Hematopoietic multipotent progenitor cell treated with erythropoietin and hydrocortisone succinate and interleukin-3 and kit ligand, for 6 days (in vitro differentiated cells): ENCODE results near the gene CALR3.
"Not testable (repeated sequence)": the region's sequence is repeated elsewhere in the genome, so short reads cannot be mapped to it uniquely, and the experiment has no call there.

Source experiments
- DNase-seq: peaks from one replicate; pipeline ENCODE4 v3.0.0-alpha.2; 2015

The CALR3 gene

DNA sequence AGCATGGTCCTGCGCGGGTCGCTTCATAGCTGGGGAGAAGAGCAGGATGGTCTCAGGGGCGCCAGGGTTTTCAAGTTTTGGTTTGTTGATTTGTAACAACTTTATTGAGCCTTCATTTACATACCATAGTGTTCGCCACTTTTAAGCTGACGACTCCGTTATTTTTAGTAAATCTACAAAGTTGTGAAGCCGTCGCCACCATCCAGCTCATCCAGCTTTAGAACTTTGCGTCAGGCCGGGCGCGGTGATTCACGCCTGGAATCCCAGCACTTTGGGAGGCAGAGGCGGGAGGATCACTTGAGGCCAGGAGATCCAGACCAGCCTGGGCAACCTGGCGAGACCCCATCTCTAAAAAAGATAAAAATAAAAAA lies 631 bp upstream of the CALR3 start:
- DNase-seq = no peak

DNA sequence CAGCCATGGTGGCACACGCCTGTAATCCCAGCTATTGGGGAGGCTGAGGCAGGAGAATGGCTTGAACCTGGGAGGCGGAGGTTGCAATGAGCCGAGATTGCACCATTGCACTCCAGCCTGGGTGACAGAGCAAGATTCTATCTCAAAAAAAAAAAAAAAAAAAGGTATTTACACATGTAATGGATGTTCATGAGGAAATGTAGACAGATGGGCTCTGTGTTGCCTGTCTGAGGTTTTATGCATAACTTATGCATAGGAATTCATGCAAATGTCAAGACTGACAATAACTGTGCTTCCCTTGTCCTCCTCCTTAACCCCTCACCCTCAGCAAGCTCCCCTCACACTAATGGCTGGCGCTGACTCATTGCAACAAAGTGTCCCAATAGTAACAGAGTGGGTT lies 9.5 kb downstream of the CALR3 start:
- peak; percentile 32 for DNase-seq

DNA sequence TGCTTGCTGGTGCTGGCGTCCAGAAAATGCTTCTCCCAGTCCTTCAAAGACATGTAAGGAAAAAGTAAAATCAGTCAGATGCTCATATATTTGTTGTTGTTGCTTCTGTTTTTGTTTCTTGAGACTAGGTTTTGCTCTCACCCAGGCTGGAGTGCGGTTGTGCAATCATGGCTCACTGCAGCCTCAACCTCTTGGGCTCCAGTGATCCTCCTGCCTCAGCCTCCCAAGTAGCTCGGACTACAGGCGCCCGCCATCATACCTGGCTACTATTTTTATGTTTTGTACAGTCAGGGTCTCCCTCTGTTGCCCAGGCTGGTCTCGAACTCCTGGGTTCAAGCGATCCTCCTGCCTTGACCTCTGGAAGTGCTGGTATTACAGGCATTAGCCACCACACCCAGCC lies 13.2 kb downstream of the CALR3 start:
- DNase-seq = no peak

DNA sequence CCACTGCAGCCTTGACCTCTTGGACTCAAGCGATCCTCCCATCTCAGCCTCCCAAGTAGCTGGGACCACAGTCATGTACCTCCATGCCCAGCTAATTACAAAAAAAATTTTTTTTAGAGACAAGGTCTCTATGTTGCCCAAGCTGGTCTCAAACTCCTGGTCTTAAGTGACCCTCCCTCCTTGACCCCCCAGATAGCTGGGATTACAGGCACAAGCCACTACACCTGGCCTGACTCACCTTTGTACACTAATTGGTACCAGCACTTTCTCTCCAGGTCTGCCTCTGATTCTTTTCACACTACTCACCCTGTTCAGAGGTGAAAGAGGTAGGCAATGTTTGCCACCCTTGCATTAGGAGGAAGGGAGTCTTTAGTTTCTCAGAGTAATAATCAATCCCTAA lies 18.7 kb downstream of the CALR3 start:
- DNase-seq = no peak

- DNase-seq = peak; percentile 60
Observed at GRCh38 chr19:16476401-16476800, 19.6 kb downstream of the CALR3 start.

- peak; percentile 59 for DNase-seq
Observed at GRCh38 chr19:16473875-16474392, 22.0 kb downstream of the CALR3 start.

- no peak for DNase-seq
Observed at GRCh38 chr19:16472992-16473391, 23.0 kb downstream of the CALR3 start.

DNA sequence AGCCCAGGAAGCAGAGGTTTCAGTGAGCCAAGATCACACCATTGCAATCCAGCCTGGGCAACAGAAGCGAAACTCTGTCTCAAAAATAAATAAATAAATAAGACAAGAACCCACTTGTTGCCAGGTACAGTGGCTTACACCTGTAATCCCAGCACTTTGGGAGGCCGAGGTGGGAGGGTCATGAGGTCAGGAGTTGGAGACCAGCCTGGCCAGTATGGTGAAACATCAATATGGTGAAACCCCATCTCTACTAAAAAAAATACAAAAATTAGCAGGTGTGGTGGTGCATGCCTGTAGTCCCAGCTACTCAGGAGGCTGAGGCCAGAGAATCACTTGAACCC lies 23.4 kb downstream of the CALR3 start:
- not testable (repeated sequence) for DNase-seq

DNA sequence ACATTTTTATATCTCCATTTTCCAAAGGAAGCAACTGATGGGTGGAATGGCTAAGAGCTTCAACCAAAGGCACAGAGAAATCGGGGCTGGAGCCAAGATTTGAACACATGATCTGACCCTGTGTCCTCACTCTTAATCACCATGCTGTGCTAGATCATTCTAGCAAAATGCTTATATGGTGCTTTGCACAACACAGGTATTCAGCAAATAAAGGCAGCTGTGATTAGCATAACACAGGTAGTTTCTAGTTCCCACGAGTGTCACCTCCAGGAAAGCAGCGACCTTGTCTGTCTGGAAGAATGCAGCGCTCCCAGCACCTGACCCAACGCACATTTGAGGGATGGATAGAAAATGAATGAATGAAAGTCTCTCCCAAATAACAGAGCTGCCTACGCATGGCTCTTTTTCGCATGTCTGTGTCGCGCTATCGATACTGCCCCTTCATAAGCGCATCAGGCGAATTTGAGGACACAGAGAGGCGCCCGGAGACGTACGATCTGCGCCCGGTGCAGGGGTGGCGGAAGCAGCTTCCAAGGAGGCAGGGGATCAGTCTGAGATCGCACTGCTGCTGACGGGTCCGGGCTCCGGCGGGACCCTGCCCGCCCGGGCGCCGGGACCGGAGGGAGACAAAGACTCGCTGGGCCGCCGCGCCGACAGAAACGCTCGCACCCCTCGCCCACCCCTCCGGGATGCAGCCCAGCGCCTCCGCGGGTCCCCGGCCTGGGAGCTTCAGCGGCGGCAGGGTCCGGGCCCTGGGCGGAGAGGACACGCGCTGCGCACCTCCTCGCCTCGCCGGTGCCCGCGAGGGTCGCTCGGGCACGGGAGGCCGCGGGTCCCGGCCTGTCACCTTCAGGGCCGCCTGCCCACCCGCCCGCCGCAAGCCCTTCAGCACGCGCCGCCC lies 24.8 kb downstream of the CALR3 start:
- peak; percentile 68 for DNase-seq

- DNase-seq = no peak
Observed at GRCh38 chr19:16470541-16470910, 25.4 kb downstream of the CALR3 start.

- DNase-seq = no peak
Observed at GRCh38 chr19:16467581-16467980, 28.4 kb downstream of the CALR3 start.

GRCh38 chr19:16466802-16467427 lies 29.1 kb downstream of the CALR3 start:
- DNase-seq = not testable (repeated sequence)

- DNase-seq = no peak
Observed at GRCh38 chr19:16465239-16465638, 30.7 kb downstream of the CALR3 start.

GRCh38 chr19:16463991-16464575 lies 31.9 kb downstream of the CALR3 start:
- peak; percentile 71 for DNase-seq

- DNase-seq = no peak
Observed at GRCh38 chr19:16463341-16463990, 32.5 kb downstream of the CALR3 start.

DNA sequence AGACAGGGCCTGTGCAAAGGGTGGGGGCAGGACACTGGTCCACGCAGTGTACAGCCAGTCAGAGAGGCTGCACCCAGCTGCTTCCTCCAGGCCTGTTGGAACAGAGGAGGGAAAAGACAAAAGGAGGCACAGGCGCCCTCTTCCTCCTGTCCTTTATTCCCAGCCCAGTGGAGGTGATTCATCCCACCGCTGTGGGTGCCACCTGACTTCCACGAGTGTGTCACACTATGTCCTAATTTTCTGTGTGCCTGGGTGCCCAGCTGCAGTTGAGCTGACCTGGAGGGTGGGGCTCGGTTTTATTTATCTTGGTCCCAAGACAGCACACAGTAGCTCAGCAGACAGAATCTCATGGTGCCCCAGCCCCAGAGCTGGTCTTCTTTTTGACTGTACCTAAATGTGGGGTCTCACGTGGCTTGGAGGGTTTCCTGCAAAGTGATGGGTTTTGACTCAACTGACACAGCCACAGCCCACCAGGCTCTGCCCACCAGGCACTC lies 33.2 kb downstream of the CALR3 start:
- peak; percentile 78 for DNase-seq

DNA sequence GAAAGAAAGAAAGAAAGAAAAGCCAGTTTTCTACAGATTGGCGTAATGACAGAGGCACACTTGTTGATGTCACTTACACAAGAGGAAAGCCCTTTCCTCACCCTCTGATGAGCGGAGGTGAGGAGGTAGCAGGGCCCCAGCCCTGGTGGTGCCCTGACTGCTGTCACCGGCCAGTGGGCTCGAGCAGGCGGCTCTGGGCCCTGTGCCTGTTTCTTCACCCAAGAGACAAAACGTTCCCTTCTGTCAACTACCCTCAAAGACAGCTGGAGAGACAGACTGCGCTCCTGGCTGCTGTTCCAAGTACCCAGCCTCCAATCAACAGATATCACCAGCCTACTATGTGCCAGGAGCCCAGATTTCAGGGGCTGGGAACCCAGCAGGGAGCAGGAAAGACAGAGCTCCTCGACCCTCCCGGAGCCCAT lies 34.3 kb downstream of the CALR3 start:
- DNase-seq = no peak

DNA sequence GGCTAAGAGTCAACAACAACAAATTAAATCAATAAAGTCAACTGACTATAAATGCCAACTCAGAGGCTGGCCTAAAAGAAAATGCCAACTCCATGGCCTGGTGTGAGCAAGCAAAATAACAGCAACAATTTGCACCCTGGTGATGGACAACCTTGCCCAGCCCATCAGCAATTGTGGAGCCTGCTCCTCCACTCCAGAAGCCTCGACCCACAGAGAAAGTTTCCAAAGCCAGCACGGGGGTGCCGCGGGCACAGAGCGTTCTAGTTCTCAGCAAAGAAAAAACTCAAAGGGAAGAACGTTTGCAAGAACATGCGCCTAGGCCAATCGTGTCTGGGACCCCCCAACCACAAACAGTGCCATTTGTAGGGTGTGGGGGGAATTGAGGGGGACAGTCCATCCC lies 35.5 kb downstream of the CALR3 start:
- no peak for DNase-seq

GRCh38 chr19:16459680-16460079 lies 36.3 kb downstream of the CALR3 start:
- DNase-seq = no peak

DNA sequence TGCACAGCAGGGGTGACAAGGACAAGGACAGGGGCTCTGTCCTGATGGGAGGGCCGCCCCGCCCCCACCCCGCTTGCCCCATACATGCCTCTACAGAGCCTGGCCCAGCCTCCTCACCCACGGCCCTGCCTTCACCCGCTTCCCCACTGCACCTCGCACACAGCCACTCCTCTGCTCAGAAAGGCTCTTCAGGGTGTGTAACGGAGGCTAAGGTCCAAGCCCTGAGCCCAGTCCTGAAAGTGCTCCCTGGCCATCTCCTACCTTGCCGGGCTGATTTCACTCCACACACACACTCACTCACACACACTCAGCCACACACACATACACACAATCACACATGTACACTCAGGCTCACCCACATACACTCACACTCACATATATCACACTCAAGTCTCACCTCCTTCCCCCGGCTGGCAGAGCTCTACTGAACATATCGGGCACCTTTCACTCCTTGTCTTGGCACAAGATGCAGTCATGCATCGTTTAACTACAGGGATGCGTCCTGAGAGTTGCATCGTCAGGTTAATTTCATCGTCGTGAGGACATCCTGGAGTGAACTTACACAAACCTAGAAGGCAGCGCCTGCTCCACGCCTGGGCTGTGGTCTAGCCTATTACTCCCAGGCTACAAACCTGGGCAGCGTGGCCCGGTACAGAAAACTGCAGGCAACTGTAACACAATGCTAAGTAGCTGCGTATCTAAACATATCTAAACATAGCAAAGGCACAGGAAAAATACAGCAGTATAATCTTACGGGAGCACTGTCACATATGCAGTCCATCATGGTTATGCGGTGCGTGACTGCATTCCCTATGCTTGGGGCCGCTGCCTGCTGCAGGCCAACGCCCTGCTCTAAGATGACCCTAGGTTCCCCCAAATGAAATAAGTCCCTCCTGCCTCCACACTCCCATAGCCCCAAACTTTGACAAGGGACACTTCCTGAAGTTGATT lies 37.3 kb downstream of the CALR3 start:
- peak; percentile 55 for DNase-seq

GRCh38 chr19:16457954-16458331 lies 38.0 kb downstream of the CALR3 start:
- DNase-seq = no peak
